HepG2 (cell line): ENCODE data around the gene MCC. TPM values are rescaled to one million over a fixed set of nuclear protein-coding genes. Genes with fewer than 3 reads are reported as not detected.

Source experiments
- ATAC-seq: fragments of 200-7000 bp; cut with Tn5 transposase; 3 replicates; pipeline ENCODE4 v1.9.1; 2020; ENCODE audit warnings: mild to moderate bottlenecking, moderate library complexity
- BruUV-seq: library from RNA; stranded (reverse); fragments of 400-500 nt; replicated peaks from 2 replicates; lab custom pipeline; 2021; lab: Mats Ljungman, UMichigan
- CTCF ChIA-PET: fragments of 300-600 bp; formaldehyde crosslinking; extraction: SDS; loops from one replicate; lab custom pipeline; 2021; ENCODE audit warnings: low total read pairs, inconsistent platforms, low intra/inter-chr PET ratio; lab: Yijun Ruan, JAX
- POLR2A ChIA-PET: fragments of 350-600 bp; sonication (Branson Sonifier 250); formaldehyde crosslinking; loops from one replicate; lab custom pipeline; 2020; ENCODE audit warnings: antibody characterized with exemption, inconsistent platforms; lab: Yijun Ruan, JAX
- DNase-seq: peaks from one replicate; pipeline ENCODE4 v3.0.0-alpha.2; 2015; ENCODE audit warnings: low spot score
- FAIRE-seq: peaks from 3 replicates; lab custom pipeline; 2011; peaks lifted over from hg19 to GRCh38; lab: Jason Lieb, UNC
- H2AFZ ChIP-seq: one replicate; pipeline ENCODE4 v1.6.1; 2011; ENCODE audit warnings: low read length, inconsistent platforms
- H3K27ac ChIP-seq: fragments of 300-600 bp; 3 replicates; pipeline ENCODE4 v1.8.0; 2011; ENCODE audit warnings: mixed run types, mild to moderate bottlenecking, mixed read lengths, low read length, inconsistent platforms; ENCODE audit not compliant: insufficient read depth; ENCODE audit errors: extremely low read length
- H3K27me3 ChIP-seq, 2 experiments: fragments of 200-600 bp in 1 of 2; 2 replicates in 1 of 2; 3 replicates in 1 of 2; pipeline versions ENCODE4 v1.6.0 to v1.8.0; 2011; ENCODE audit warnings: low read length in 2 of 2, mild to moderate bottlenecking in 2 of 2, moderate library complexity in 2 of 2, inconsistent platforms in 1 of 2; ENCODE audit not compliant: insufficient read depth in 2 of 2, control insufficient read depth in 1 of 2
- H3K36me3 ChIP-seq, 2 experiments: fragments of 200-600 bp in 1 of 2; replicated peaks in 1 of 2; 2 replicates in 1 of 2; 3 replicates in 1 of 2; pipeline versions ENCODE4 v1.5.1 to v1.8.0; 2011; ENCODE audit warnings: low read length in 2 of 2, inconsistent platforms in 1 of 2; ENCODE audit not compliant: insufficient read depth in 2 of 2, control insufficient read depth in 1 of 2
- H3K4me1 ChIP-seq: 2 replicates; pipeline ENCODE4 v1.5.1; 2012; ENCODE audit warnings: low read length, inconsistent platforms; ENCODE audit not compliant: insufficient read depth
- H3K4me2 ChIP-seq: 2 replicates; pipeline ENCODE4 v1.6.0; 2011; ENCODE audit warnings: low read depth, low read length, inconsistent platforms
- H3K4me3 ChIP-seq, 3 experiments: fragments of 200-600 bp in 1 of 3; sonication (generic), shearing (Covaris generic) in 1 of 3; replicated peaks in 1 of 3; 2 replicates each; pipeline ENCODE4 v1.5.1; 2011 to 2016; ENCODE audit warnings: low read length in 3 of 3, inconsistent platforms in 2 of 3, low read depth in 2 of 3, mild to moderate bottlenecking in 2 of 3, control low read depth in 1 of 3, mixed read lengths in 1 of 3; ENCODE audit not compliant: insufficient read depth in 1 of 3
- H3K79me2 ChIP-seq: one replicate; pipeline ENCODE4 v1.6.1; 2011; ENCODE audit warnings: low read length, inconsistent platforms; ENCODE audit not compliant: insufficient read depth
- H3K9ac ChIP-seq: 2 replicates; pipeline ENCODE4 v1.6.0; 2011; ENCODE audit warnings: mild to moderate bottlenecking, low read depth, low read length, inconsistent platforms; ENCODE audit not compliant: insufficient read depth
- H3K9me3 ChIP-seq: 2 replicates; pipeline ENCODE4 v1.5.1; 2012; ENCODE audit warnings: mild to moderate bottlenecking, low read length
- H4K20me1 ChIP-seq: 2 replicates; pipeline ENCODE4 v1.6.0; 2011; ENCODE audit warnings: inconsistent platforms, mild to moderate bottlenecking, low read length, moderate library complexity; ENCODE audit not compliant: insufficient read depth
- FOXP1 ChIP-seq, 2 experiments: fragments of 450-650 bp in 1 of 2; IDR thresholded peaks; 2 replicates each; pipeline ENCODE4 v1.6.1; 2017 to 2018; ENCODE audit warnings: antibody characterized with exemption in 1 of 2
- HOXA7 ChIP-seq: sonication (generic); formaldehyde crosslinking; IDR thresholded peaks from 2 replicates; pipeline ENCODE4 v1.8.1; 2022; ENCODE audit warnings: mild to moderate bottlenecking, missing genetic modification reagents, moderate library complexity
- NRL ChIP-seq: sonication (generic); formaldehyde crosslinking; IDR thresholded peaks from 2 replicates; pipeline ENCODE4 v1.5.0; 2020; ENCODE audit warnings: missing genetic modification reagents, mild to moderate bottlenecking, moderate library complexity, borderline replicate concordance
- SYNCRIP ChIP-seq: fragments of 200-400 bp; formaldehyde crosslinking; IDR thresholded peaks from 2 replicates; pipeline ENCODE4 v1.6.1; 2018; ENCODE audit warnings: mild to moderate bottlenecking, low read depth, low read length; ENCODE audit not compliant: insufficient read depth
- WIZ ChIP-seq: sonication (generic); formaldehyde crosslinking; IDR thresholded peaks from 2 replicates; pipeline ENCODE4 v1.5.1; 2020; ENCODE audit warnings: mild to moderate bottlenecking, missing genetic modification reagents
- ZNF264 ChIP-seq: sonication (generic); formaldehyde crosslinking; IDR thresholded peaks from 2 replicates; pipeline ENCODE4 v1.4.0; 2020; ENCODE audit warnings: missing genetic modification reagents
- ZNF776 ChIP-seq: sonication (generic); formaldehyde crosslinking; IDR thresholded peaks from 2 replicates; pipeline ENCODE4 v1.4.0; 2020; ENCODE audit warnings: mild to moderate bottlenecking, missing genetic modification reagents
- WGBS: methylation state at CpG from one replicate; pipeline ENCODE4 v1.1.6; 2017; ENCODE audit warnings: low lambda C conversion rate; 5-methylcytosine and 5-hydroxymethylcytosine counted together
- in situ Hi-C: cut with HindIII; loops from 2 replicates; pipeline ENCODE4 v1.10.0; 2017; ENCODE audit warnings: low pct_unique_long_range_greater_than_20kb; ENCODE audit not compliant: extremely low pct_ligation_motif_present
- intact Hi-C: fragments of 100-400 bp; cut with micrococcal nuclease; formaldehyde crosslinking; loops from one replicate; pipeline ENCODE4 v1.10.0; 2022; ENCODE audit not compliant: unreplicated experiment
- polyA plus RNA-seq, 8 experiments: library from polyadenylated mRNA; depleted of rRNA in 3 of 8; stranded (reverse) in 7 of 8; unstranded in 1 of 8; fragments of >200 nt; fragmentation: Illumina TruSeq in 4 of 8; extraction: Trizol in 4 of 8; gene quantifications; 2 replicates each; pipeline versions ENCODE4 v1.2.1 to v1.2.3, GENCODE V29; 2011 to 2016; ENCODE audit warnings: low read depth in 4 of 8, missing spikeins in 1 of 8, mixed read lengths in 1 of 8; ENCODE audit not compliant: insufficient read depth in 1 of 8
- total RNA-seq, 5 experiments: library from RNA; depleted of rRNA; stranded (reverse); fragments of >200 nt; fragmentation: Illumina TruSeq; extraction: Trizol; gene quantifications; 2 replicates each; pipeline ENCODE4 v1.2.3, GENCODE V29; 2016; ENCODE audit warnings: low read depth in 1 of 5
- TF ChIP-seq, protein P1 (sequence below): IDR thresholded peaks from 2 replicates; pipeline ENCODE4 v1.6.1; 2012; ENCODE audit warnings: low read length, improper control_type of control experiment
- TF ChIP-seq, protein P2 (sequence below): sonication (generic); formaldehyde crosslinking; IDR thresholded peaks from 2 replicates; pipeline ENCODE4 v1.5.0; 2020; ENCODE audit warnings: mild to moderate bottlenecking, missing genetic modification reagents, moderate library complexity
- TF ChIP-seq, protein P3 (sequence below): sonication (generic); formaldehyde crosslinking; IDR thresholded peaks from 2 replicates; pipeline ENCODE4 v1.8.0; 2022; ENCODE audit warnings: missing genetic modification reagents, low read depth, mild to moderate bottlenecking, borderline replicate concordance
- TF ChIP-seq, protein P4 (sequence below): sonication (generic); formaldehyde crosslinking; IDR thresholded peaks from 2 replicates; pipeline ENCODE4 v1.4.0; 2020; ENCODE audit warnings: mild to moderate bottlenecking, missing genetic modification reagents

Gene MCC
- total and polyA plus RNA-seq, 2 of the 13 experiments (the other 11 are each of a cell fraction or from before 2014, with no cell fraction given) = 0.55 to 2.4 TPM

DNA sequence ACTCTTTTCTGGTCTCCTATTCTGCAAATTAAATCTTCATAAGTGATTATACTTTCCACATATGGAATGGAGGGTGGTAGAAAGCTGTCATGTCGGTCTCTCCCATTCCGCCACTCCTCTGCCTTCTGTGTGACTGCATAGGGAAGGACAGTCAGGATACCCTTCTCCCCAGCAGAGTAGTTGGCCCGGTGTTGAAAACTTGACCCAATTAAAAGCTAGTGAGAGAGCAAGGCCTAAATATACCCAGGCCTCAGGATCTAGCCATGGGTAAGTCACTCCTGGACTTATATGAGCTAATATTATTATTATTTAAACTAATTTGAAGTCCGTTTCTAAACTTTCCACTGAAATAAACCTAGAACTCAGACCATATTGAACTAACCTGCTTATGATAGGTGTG lies 248.2 kb downstream of the MCC start:
- Histone ChIP-seq H3K36me3 (no peaks in the 10 kb centered on the region), H3K4me2 (no peak overlapping the region), H3K79me2 (no peaks in the 10 kb centered on the region), H3K27me3 (peaks cover 0 to 5% of the 10 kb centered on the region in 2 experiments; a peak in 2 of 5 replicates), H2AFZ (no peak overlapping the region), H4K20me1 (no peaks in the 10 kb centered on the region), H3K9ac (no peak overlapping the region), H3K27ac (no peak overlapping the region), H3K4me1 (no peaks in the 10 kb centered on the region), H3K9me3 (no peaks in the 10 kb centered on the region), H3K4me3 (no peak overlapping the region)
- 40% methylated on average over 4 of the region's 4 CpGs for WGBS
- BruUV-seq = no TSS peak
- DNase-seq = no peak
- in situ Hi-C loops = no loop called here
- ChIA-PET CTCF (no interaction called here), POLR2A (no interaction called here)
- ATAC-seq = no peak
- no peak for FAIRE-seq
- intact Hi-C loops = no loop called here
- TF ChIP-seq ZNF264 (CRISPR knock-in tag) = no peak
- TF ChIP-seq, protein P1, sequence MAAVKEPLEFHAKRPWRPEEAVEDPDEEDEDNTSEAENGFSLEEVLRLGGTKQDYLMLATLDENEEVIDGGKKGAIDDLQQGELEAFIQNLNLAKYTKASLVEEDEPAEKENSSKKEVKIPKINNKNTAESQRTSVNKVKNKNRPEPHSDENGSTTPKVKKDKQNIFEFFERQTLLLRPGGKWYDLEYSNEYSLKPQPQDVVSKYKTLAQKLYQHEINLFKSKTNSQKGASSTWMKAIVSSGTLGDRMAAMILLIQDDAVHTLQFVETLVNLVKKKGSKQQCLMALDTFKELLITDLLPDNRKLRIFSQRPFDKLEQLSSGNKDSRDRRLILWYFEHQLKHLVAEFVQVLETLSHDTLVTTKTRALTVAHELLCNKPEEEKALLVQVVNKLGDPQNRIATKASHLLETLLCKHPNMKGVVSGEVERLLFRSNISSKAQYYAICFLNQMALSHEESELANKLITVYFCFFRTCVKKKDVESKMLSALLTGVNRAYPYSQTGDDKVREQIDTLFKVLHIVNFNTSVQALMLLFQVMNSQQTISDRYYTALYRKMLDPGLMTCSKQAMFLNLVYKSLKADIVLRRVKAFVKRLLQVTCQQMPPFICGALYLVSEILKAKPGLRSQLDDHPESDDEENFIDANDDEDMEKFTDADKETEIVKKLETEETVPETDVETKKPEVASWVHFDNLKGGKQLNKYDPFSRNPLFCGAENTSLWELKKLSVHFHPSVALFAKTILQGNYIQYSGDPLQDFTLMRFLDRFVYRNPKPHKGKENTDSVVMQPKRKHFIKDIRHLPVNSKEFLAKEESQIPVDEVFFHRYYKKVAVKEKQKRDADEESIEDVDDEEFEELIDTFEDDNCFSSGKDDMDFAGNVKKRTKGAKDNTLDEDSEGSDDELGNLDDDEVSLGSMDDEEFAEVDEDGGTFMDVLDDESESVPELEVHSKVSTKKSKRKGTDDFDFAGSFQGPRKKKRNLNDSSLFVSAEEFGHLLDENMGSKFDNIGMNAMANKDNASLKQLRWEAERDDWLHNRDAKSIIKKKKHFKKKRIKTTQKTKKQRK = no peak
- TF ChIP-seq FOXP1 (IDR thresholded peaks at IDR 0.05) = no peak
- TF ChIP-seq FOXP1 (CRISPR knock-in tag; IDR thresholded peaks at IDR 0.05) = no peak
- TF ChIP-seq, protein P2, sequence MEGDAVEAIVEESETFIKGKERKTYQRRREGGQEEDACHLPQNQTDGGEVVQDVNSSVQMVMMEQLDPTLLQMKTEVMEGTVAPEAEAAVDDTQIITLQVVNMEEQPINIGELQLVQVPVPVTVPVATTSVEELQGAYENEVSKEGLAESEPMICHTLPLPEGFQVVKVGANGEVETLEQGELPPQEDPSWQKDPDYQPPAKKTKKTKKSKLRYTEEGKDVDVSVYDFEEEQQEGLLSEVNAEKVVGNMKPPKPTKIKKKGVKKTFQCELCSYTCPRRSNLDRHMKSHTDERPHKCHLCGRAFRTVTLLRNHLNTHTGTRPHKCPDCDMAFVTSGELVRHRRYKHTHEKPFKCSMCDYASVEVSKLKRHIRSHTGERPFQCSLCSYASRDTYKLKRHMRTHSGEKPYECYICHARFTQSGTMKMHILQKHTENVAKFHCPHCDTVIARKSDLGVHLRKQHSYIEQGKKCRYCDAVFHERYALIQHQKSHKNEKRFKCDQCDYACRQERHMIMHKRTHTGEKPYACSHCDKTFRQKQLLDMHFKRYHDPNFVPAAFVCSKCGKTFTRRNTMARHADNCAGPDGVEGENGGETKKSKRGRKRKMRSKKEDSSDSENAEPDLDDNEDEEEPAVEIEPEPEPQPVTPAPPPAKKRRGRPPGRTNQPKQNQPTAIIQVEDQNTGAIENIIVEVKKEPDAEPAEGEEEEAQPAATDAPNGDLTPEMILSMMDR = no peak
- no peak for TF ChIP-seq HOXA7 (CRISPR knock-in tag)
- TF ChIP-seq SYNCRIP = no peak
- TF ChIP-seq, protein P3, sequence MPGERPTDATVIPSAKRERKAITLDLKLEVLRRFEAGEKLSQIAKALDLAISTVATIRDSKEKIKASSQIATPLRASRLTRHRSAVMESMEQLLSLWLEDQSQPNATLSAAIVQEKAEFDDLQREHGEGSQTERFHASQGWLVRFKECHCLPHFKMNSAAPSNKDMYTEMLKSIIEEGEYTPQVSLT (CRISPR knock-in tag) = no peak
- TF ChIP-seq NRL (CRISPR knock-in tag) = no peak
- TF ChIP-seq ZNF776 = no peak
- TF ChIP-seq, protein P4, sequence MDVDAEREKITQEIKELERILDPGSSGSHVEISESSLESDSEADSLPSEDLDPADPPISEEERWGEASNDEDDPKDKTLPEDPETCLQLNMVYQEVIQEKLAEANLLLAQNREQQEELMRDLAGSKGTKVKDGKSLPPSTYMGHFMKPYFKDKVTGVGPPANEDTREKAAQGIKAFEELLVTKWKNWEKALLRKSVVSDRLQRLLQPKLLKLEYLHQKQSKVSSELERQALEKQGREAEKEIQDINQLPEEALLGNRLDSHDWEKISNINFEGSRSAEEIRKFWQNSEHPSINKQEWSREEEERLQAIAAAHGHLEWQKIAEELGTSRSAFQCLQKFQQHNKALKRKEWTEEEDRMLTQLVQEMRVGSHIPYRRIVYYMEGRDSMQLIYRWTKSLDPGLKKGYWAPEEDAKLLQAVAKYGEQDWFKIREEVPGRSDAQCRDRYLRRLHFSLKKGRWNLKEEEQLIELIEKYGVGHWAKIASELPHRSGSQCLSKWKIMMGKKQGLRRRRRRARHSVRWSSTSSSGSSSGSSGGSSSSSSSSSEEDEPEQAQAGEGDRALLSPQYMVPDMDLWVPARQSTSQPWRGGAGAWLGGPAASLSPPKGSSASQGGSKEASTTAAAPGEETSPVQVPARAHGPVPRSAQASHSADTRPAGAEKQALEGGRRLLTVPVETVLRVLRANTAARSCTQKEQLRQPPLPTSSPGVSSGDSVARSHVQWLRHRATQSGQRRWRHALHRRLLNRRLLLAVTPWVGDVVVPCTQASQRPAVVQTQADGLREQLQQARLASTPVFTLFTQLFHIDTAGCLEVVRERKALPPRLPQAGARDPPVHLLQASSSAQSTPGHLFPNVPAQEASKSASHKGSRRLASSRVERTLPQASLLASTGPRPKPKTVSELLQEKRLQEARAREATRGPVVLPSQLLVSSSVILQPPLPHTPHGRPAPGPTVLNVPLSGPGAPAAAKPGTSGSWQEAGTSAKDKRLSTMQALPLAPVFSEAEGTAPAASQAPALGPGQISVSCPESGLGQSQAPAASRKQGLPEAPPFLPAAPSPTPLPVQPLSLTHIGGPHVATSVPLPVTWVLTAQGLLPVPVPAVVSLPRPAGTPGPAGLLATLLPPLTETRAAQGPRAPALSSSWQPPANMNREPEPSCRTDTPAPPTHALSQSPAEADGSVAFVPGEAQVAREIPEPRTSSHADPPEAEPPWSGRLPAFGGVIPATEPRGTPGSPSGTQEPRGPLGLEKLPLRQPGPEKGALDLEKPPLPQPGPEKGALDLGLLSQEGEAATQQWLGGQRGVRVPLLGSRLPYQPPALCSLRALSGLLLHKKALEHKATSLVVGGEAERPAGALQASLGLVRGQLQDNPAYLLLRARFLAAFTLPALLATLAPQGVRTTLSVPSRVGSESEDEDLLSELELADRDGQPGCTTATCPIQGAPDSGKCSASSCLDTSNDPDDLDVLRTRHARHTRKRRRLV (CRISPR knock-in tag) = no peak
- no peak for TF ChIP-seq WIZ
